ENCODE measurements around the gene MAP9.
"Not testable (repeated sequence)": the region's sequence is repeated elsewhere in the genome, so short reads cannot be mapped to it uniquely, and the experiment has no call there.

The MAP9 gene

GRCh38 chr4:155376387-155377268 lies at the start of gene MAP9:
Gene MAP9, minus strand, starts transcription at chr4:155376965. Its CDS starts 1,115 bp downstream, at chr4:155375850.
- FAIRE-seq = peak; percentile 32

- not testable (repeated sequence) for FAIRE-seq
These were observed 48.0 kb upstream of the MAP9 start for GRCh38 chr4:155424778-155425177.

- no peak for FAIRE-seq
These were observed 46.9 kb upstream of the MAP9 start for GRCh38 chr4:155423671-155424070.

GRCh38 chr4:155419266-155419665 lies 42.5 kb upstream of the MAP9 start:
- no peak for FAIRE-seq

- no peak for FAIRE-seq
These were observed 38.9 kb upstream of the MAP9 start for GRCh38 chr4:155415662-155416061.

GRCh38 chr4:155413451-155413850 lies 36.7 kb upstream of the MAP9 start:
- no peak for FAIRE-seq

- no peak for FAIRE-seq
These were observed 34.8 kb upstream of the MAP9 start for GRCh38 chr4:155411546-155411945.

GRCh38 chr4:155408796-155409195 lies 32.0 kb upstream of the MAP9 start:
- no peak for FAIRE-seq

GRCh38 chr4:155407480-155407879 lies 30.7 kb upstream of the MAP9 start:
- FAIRE-seq = no peak

- FAIRE-seq = no peak
These were observed 28.3 kb upstream of the MAP9 start for GRCh38 chr4:155405059-155405458.

- FAIRE-seq = peak; percentile 90
These were observed 27.1 kb upstream of the MAP9 start for GRCh38 chr4:155403886-155404285.

- FAIRE-seq = no peak
These were observed 26.2 kb upstream of the MAP9 start for GRCh38 chr4:155402941-155403340.

GRCh38 chr4:155400893-155401292 lies 24.1 kb upstream of the MAP9 start:
- no peak for FAIRE-seq

- FAIRE-seq = no peak
These were observed 23.4 kb upstream of the MAP9 start for GRCh38 chr4:155399974-155400697.

GRCh38 chr4:155392481-155393184 lies 15.9 kb upstream of the MAP9 start:
- FAIRE-seq = no peak

GRCh38 chr4:155391932-155392331 lies 15.2 kb upstream of the MAP9 start:
- FAIRE-seq = no peak

GRCh38 chr4:155388162-155388561 lies 11.4 kb upstream of the MAP9 start:
- FAIRE-seq = no peak

GRCh38 chr4:155383541-155383940 lies 6.8 kb upstream of the MAP9 start:
- FAIRE-seq = no peak

- no peak for FAIRE-seq
These were observed 511 bp upstream of the MAP9 start for GRCh38 chr4:155377276-155377675.

GRCh38 chr4:155371432-155372043 lies 5.2 kb downstream of the MAP9 start:
- FAIRE-seq = peak; percentile 95

- no peak for FAIRE-seq
These were observed 9.2 kb downstream of the MAP9 start for GRCh38 chr4:155367608-155368007.

GRCh38 chr4:155353923-155354540 lies 22.7 kb downstream of the MAP9 start:
- FAIRE-seq = peak; percentile 69

GRCh38 chr4:155342142-155342541 lies 34.6 kb downstream of the MAP9 start:
- FAIRE-seq = no peak

Measured in A204.1 (cell line).